Measurements from ENCODE around the gene GLDN.

DNA sequence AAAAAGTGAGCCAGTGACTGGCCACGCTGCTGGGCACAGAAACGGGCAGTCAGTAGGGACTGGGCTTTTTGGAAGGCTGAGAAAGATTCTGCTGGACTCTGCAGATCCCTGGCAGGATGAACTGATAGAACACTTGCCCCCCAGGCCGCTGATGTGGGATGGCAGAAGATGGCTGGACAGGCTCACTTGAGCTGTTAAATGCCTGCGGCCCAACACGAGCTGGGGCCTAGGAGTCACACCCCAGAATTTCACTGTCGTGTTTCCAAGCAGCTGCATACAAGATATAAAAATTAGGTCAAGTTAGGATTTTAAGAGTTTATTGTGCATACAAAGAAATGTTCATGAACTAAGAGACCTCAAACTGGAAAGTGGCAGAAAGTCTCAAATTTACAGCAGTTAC is 26.9 kb downstream of the GLDN start:
- TF ChIP-seq, protein P1, sequence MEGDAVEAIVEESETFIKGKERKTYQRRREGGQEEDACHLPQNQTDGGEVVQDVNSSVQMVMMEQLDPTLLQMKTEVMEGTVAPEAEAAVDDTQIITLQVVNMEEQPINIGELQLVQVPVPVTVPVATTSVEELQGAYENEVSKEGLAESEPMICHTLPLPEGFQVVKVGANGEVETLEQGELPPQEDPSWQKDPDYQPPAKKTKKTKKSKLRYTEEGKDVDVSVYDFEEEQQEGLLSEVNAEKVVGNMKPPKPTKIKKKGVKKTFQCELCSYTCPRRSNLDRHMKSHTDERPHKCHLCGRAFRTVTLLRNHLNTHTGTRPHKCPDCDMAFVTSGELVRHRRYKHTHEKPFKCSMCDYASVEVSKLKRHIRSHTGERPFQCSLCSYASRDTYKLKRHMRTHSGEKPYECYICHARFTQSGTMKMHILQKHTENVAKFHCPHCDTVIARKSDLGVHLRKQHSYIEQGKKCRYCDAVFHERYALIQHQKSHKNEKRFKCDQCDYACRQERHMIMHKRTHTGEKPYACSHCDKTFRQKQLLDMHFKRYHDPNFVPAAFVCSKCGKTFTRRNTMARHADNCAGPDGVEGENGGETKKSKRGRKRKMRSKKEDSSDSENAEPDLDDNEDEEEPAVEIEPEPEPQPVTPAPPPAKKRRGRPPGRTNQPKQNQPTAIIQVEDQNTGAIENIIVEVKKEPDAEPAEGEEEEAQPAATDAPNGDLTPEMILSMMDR (IDR thresholded peaks at IDR 0.05; ENCODE audit: poor library complexity, severe bottlenecking), result no peak
- TF ChIP-seq POLR2AphosphoS5 (IDR thresholded peaks at IDR 0.05), result no peak
- TF ChIP-seq EZH2 (IDR thresholded peaks at IDR 0.05; ENCODE audit: borderline replicate concordance, insufficient read depth, low read length, poor library complexity, severe bottlenecking), result no peak
- TF ChIP-seq EP300 (conservative IDR thresholded peaks at IDR 0.05; ENCODE audit: poor library complexity, severe bottlenecking), result no peak
- TF ChIP-seq, protein P2, sequence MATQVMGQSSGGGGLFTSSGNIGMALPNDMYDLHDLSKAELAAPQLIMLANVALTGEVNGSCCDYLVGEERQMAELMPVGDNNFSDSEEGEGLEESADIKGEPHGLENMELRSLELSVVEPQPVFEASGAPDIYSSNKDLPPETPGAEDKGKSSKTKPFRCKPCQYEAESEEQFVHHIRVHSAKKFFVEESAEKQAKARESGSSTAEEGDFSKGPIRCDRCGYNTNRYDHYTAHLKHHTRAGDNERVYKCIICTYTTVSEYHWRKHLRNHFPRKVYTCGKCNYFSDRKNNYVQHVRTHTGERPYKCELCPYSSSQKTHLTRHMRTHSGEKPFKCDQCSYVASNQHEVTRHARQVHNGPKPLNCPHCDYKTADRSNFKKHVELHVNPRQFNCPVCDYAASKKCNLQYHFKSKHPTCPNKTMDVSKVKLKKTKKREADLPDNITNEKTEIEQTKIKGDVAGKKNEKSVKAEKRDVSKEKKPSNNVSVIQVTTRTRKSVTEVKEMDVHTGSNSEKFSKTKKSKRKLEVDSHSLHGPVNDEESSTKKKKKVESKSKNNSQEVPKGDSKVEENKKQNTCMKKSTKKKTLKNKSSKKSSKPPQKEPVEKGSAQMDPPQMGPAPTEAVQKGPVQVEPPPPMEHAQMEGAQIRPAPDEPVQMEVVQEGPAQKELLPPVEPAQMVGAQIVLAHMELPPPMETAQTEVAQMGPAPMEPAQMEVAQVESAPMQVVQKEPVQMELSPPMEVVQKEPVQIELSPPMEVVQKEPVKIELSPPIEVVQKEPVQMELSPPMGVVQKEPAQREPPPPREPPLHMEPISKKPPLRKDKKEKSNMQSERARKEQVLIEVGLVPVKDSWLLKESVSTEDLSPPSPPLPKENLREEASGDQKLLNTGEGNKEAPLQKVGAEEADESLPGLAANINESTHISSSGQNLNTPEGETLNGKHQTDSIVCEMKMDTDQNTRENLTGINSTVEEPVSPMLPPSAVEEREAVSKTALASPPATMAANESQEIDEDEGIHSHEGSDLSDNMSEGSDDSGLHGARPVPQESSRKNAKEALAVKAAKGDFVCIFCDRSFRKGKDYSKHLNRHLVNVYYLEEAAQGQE (IDR thresholded peaks at IDR 0.05; ENCODE audit: borderline replicate concordance), result no peak

Measured in neural cell (in vitro differentiated cells).